ENCODE data around the gene GNG7.
"Not testable (repeated sequence)": the region's sequence is repeated elsewhere in the genome, so short reads cannot be mapped to it uniquely, and the experiment has no call there.

GNG7 gene

DNA sequence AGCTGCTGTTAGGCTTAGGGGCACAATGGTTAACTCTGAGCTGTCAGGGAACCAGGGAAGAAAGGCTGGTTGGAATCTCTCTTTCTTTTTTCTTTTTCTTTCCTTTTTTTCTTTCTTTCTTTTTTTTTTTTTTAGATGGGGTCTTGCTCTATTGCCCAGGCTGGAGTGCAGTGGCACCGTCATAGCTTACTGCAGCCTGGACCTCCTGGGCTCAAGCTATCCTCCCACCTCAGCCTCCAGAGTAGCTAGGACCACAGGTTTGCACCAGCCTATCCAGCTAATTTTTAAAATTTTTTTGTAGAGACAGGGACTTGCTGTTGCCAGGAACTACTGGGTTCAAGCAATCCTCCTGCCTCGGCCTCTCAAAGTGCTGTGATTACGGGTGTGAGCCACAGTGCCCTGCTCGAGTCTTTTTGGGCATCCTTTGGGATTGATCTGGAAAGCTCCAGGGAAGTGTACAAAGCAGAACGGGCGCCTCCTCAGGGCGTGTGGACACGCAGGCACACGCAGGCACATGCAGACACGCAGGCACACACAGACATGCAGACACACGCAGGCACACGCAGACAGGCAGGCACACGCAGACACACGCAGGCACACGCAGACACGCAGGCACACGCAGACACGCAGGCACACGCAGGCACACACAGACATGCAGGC, 127.4 kb downstream of the GNG7 start:
- DNase-seq (ENCODE audit: low spot score): no peak

GRCh38 chr19:2574478-2574931, 128.0 kb downstream of the GNG7 start:
- DNase-seq (ENCODE audit: low spot score): no peak

- DNase-seq (ENCODE audit: low spot score): no peak
These were observed 128.6 kb downstream of the GNG7 start for GRCh38 chr19:2573916-2574315.

GRCh38 chr19:2572152-2572551, 130.3 kb downstream of the GNG7 start:
- DNase-seq (ENCODE audit: low spot score): not testable (repeated sequence)

- no peak for DNase-seq (ENCODE audit: low spot score)
These were observed 132.7 kb downstream of the GNG7 start for GRCh38 chr19:2569596-2570465.

DNA sequence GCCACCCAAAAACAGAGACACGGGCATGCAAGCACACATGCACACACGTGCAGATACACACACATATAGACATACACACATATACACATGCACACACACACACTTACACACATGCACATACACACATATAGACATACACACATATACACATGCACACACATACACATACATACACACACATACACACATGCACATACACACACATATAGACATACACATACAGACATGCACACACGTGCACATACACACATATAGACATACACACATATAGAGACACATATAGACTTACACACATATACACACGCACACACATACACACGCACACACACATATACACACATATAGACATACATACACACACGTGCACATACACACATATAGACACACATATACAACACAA, 134.5 kb downstream of the GNG7 start:
- DNase-seq (ENCODE audit: low spot score): no peak

DNA sequence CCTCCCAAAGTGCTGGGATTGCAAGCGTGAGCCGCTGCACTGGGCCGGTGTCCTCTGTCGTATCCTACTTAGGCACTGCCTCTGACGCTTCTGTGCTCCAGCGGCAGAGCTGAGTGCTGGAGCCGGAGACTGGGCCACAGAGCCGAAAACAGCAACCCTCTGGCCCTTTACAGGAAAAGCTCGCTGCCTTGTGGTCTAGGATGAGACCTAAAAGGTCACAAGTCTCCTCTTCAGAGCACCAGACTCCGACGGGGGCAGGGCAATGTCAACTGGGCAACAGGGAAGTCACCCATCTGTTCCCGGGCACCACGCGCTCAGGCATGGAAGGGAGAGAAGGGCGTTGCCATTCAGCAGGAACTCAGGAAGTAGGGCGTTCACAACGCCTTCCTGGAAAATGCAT, 134.9 kb downstream of the GNG7 start:
- DNase-seq (ENCODE audit: low spot score): no peak

DNA sequence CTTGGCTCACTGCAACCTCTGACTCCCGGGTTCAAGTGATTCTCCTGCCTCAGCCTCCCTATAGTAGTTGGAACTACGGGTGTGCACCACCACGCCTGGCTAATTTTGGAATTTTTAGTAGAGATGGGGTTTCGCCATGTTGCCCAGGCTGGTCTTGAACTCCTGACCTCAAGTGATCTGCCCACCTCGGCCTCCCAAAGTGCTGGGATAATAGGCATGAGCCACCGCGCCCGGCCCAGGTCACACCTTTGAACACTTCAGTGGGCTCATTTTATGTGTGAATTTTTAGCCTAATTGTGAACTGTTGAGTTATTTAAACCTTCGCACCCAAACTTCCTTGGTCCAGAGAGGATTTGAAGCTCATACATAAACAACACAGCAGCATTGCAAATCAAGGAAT, 138.9 kb downstream of the GNG7 start:
- not testable (repeated sequence) for DNase-seq (ENCODE audit: low spot score)

- DNase-seq (ENCODE audit: low spot score): peak; percentile 93
These were observed 140.6 kb downstream of the GNG7 start for GRCh38 chr19:2561895-2562294.

DNA sequence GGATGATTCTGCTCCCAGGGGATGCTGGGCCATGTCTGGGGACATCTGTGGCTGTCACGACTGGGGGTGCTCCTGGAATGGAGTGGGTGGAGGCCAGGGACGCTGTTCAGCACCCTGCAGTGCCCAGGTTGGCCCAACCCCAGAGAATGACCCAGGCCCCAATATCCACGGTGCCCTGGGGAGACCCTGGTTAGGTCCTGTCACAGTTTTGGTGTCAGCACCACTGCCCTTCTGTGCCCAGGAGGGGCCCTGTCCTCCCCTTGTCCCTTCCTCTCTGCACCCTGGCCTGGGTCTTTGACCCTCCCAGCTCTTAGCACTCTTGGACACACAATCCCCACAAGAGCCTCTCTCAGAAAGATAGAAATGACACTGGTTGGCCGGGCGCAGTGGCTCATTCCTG, 141.3 kb downstream of the GNG7 start:
- DNase-seq (ENCODE audit: low spot score): no peak

DNA sequence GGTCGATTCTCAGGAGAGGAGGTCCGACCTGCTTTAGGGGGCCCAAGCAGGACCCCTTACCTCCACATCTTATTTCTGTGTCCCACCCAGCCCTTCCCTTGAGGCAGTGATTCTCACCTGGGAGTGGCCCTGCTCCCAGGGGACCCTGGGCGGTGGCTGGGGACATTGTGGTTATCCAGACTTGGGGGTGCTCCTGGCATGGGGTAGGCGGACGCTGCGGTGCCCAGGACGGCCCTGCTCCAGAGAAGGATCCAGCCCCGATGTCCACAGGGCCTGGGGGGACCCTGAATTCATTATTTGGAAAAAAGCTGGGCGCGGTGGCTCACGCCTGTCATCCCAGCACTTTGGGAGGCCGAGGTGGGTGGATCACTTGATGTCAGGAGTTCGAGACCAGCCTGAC, 142.1 kb downstream of the GNG7 start:
- DNase-seq (ENCODE audit: low spot score): no peak

DNA sequence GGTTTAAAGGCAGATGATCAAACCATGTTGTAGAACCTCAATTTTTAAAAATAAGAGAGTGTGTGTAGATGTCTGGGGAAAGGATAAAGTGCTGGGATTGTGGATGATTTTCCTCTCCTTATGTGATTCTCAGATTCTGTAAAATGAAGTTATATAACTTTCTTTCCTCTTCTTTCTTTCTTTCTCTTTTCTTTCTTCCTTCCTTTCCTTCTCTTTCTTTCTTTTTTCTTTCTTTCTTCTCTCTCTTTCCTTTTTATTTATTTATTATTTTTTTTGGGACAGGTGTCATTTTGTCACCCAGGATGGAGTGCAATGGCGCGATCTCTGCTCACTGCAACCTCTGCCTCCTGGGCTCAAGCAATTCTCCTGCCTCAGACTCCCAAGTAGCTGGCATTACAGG, 144.0 kb downstream of the GNG7 start:
- DNase-seq (ENCODE audit: low spot score): no peak

DNA sequence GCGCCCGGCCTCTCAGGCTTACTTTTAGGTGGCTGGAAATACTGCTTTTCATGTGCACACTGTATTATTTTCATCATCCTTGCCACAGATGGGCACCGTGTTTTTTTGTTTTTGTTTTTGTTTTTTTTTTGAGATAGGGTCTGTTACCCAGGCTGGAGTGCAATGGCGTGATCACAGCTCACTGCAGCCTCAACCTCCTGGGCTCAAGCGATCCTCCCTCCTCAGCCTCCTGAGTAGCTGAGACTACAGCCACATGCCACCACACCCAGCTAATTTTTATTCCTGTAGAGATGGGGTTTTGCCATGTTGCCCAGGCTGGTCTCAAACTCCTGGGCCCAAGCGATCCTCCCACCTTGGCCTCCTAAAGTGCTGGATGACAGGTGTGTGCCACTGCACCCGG, 144.4 kb downstream of the GNG7 start:
- DNase-seq (ENCODE audit: low spot score): not testable (repeated sequence)

DNA sequence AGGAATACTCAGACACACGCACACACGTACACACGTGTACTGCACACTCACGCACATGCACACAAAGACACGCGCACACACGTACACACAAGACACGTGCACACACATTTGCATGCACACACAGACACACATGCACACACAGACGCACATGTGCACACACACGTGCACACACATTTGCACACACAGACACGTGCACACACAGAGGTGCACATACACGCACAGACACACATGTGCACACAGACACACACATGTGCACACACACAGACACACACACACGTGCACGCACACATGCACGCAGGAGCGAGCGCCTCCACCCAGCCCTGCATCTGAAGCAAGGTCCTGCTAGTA, 145.4 kb downstream of the GNG7 start:
- DNase-seq (ENCODE audit: low spot score): no peak

- DNase-seq (ENCODE audit: low spot score): no peak
These were observed 146.0 kb downstream of the GNG7 start for GRCh38 chr19:2556221-2557092.

GRCh38 chr19:2555422-2556220, 146.9 kb downstream of the GNG7 start:
- DNase-seq (ENCODE audit: low spot score): no peak

DNA sequence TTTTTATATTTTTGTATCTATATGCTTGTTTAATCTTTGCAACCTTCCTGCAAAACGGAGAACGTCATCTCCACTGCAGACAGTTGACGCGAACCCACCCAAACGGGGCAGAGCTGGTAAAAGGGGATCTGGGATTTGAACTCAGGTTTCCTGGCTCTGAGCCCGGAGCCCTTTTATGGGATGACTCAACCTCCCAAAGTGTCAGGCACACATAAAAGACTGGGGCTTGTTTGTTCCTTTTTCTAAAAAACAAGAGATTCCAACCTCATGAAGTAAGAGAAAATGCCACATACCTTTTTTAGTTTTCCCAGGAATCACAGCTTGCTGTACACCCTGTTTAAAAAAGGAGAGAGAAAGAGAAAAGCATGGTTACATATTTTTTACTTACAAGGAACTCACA, 147.6 kb downstream of the GNG7 start:
- no peak for DNase-seq (ENCODE audit: low spot score)

GRCh38 chr19:2553510-2553909, 149.0 kb downstream of the GNG7 start:
- no peak for DNase-seq (ENCODE audit: low spot score)

- peak; percentile 76 for DNase-seq (ENCODE audit: low spot score)
These were observed 149.6 kb downstream of the GNG7 start for GRCh38 chr19:2552859-2553258.

GRCh38 chr19:2551864-2552185, 150.7 kb downstream of the GNG7 start:
- no peak for DNase-seq (ENCODE audit: low spot score)

DNA sequence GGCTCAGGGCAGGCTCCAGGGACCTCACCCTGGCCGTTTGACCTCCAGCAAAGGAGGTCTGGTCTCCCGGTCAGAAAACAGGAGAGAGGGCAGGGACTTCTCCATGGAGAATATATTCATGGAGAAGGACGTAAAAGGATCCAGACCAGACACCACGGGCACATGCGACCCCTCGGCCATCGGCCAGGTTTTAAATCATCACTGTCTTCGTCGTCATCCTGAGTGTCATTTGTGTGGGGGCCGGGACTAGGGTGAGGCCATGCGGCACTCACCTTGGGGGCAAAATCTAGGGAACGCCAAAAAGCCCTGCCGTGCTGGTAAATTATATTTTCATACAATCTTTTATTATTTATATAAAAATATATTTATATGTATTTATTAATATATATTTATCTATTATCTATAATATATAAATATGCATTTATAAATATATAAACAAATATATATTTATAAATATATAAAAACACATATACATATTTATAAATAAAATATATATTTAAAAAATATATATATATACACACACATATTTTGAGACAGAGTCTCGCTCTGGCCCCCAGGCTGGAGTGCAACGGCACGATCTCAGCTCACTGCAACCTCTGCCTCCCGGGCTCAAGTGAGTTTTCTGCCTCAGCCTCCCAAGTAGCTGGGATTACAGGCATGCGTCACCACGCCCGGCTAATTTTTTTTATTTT, 151.2 kb downstream of the GNG7 start:
- no peak for DNase-seq (ENCODE audit: low spot score)

Measured in CD4-positive, alpha-beta T cell treated with Interleukin-15 for 4 hours (primary cell).